HCT116 (cell line): ENCODE results near the gene PICALM.

Experiments
- CEBPB ChIP-seq: IDR thresholded peaks from 2 replicates; pipeline ENCODE4 v1.6.1; 2012; ENCODE audit warnings: low read depth
- CTCF ChIP-seq, 3 experiments: fragments of 200-600 bp in 1 of 3; sonication (generic) in 1 of 3; IDR thresholded peaks in 2 of 3; conservative IDR thresholded peaks in 1 of 3; 2 replicates each; pipeline ENCODE4 v1.5.1; 2012 to 2017; ENCODE audit warnings: low read depth in 2 of 3, low read length in 2 of 3, antibody characterized with exemption in 1 of 3, borderline replicate concordance in 1 of 3, control low read depth in 1 of 3, mild to moderate bottlenecking in 1 of 3, mixed read lengths in 1 of 3, mixed run types in 1 of 3, moderate library complexity in 1 of 3; ENCODE audit not compliant: insufficient read depth in 1 of 3
- EZH2 ChIP-seq: fragments of 200-600 bp; sonication (generic); IDR thresholded peaks from 2 replicates; pipeline ENCODE4 v1.6.1; 2017; ENCODE audit warnings: antibody characterized with exemption, mixed run types
- EZH2phosphoT487 ChIP-seq: fragments of 200-600 bp; IDR thresholded peaks from 2 replicates; pipeline ENCODE4 v1.6.1; 2018; ENCODE audit warnings: antibody characterized with exemption, borderline replicate concordance
- MAX ChIP-seq: IDR thresholded peaks from 2 replicates; pipeline ENCODE4 v1.6.1; 2012

GRCh38 chr11:86039094-86039493 is 29.8 kb downstream of the PICALM start:
- TF ChIP-seq CTCF (IDR thresholded peaks at IDR 0.05 in 2 of 3, conservative IDR thresholded peaks at IDR 0.05 in 1 of 3; ENCODE audit: borderline replicate concordance in 1 of 3, insufficient read depth in 1 of 3, low read depth in 2 of 3, low read length in 2 of 3) (no peak), EZH2 (no peak), CEBPB (no peak), EZH2phosphoT487 (no peak), MAX (no peak)
